T-cell (primary cell): ENCODE measurements around the gene SFMBT2. TPM values are rescaled to one million over a fixed set of nuclear protein-coding genes. Genes with fewer than 3 reads are reported as not detected.

Source experiments
- ATAC-seq, 4 experiments: fragments of 200-7000 bp in 3 of 4; fragments of 150-1000 bp in 1 of 4; cut with Tn5 transposase; replicated peaks in 1 of 4; 1 replicate in 3 of 4; 2 replicates in 1 of 4; pipeline ENCODE4 v1.10.0; 2021; ENCODE audit warnings: moderate library complexity in 3 of 4, mild to moderate bottlenecking in 2 of 4, moderate number of reproducible peaks in 1 of 4
- CTCF ChIA-PET, 2 donors: fragments of 300-600 bp; sonication (Branson Sonifier 250); formaldehyde crosslinking; loops; one replicate each; lab custom pipeline; 2022; ENCODE audit warnings: antibody characterized with exemption in 2 of 2; lab: Charles Lee
- POLR2A ChIA-PET, 2 donors: fragments of 300-600 bp; sonication (Branson Sonifier 250); formaldehyde crosslinking; loops; one replicate each; lab custom pipeline; 2022; ENCODE audit warnings: antibody characterized with exemption in 2 of 2; lab: Charles Lee
- DNase-seq, 35 experiments: peaks; one replicate each; pipeline versions ENCODE4 v3.0.0 to v3.0.0-alpha.2; 2013 to 2023
- H3K27ac ChIP-seq: one replicate; pipeline ENCODE4 v1.5.1; 2013; ENCODE audit warnings: low read length
- H3K27me3 ChIP-seq, 2 experiments: replicated peaks in 1 of 2; 1 replicate in 1 of 2; 2 replicates in 1 of 2; pipeline versions ENCODE4 v1.6.1 to v1.7.0; 2013; ENCODE audit warnings: low read length in 1 of 2, mixed read lengths in 1 of 2; ENCODE audit not compliant: control insufficient read depth in 2 of 2, insufficient read depth in 2 of 2; ENCODE audit errors: extremely low read depth in 1 of 2
- H3K36me3 ChIP-seq, 2 donors: 1 replicate in 1 of 2; 2 replicates in 1 of 2; pipeline versions ENCODE4 v1.6.1 to v1.7.0; 2013; ENCODE audit warnings: low read length in 1 of 2; ENCODE audit not compliant: control insufficient read depth in 2 of 2, insufficient read depth in 1 of 2; ENCODE audit errors: extremely low read depth in 1 of 2
- H3K4me1 ChIP-seq, 2 experiments: 1 replicate in 1 of 2; 2 replicates in 1 of 2; pipeline versions ENCODE4 v1.6.1 to v1.7.0; 2013; ENCODE audit warnings: low read length in 2 of 2, mixed read lengths in 1 of 2; ENCODE audit not compliant: insufficient read depth in 2 of 2, control insufficient read depth in 1 of 2; ENCODE audit errors: extremely low read depth in 1 of 2
- H3K4me3 ChIP-seq, 2 donors: 1 replicate in 1 of 2; 2 replicates in 1 of 2; pipeline versions ENCODE4 v1.5.1 to v1.7.0; 2013; ENCODE audit warnings: mild to moderate bottlenecking in 2 of 2, low read length in 1 of 2, moderate library complexity in 1 of 2; ENCODE audit not compliant: control insufficient read depth in 1 of 2; ENCODE audit errors: extremely low read depth in 1 of 2
- H3K9me3 ChIP-seq: 2 replicates; pipeline ENCODE4 v1.7.0; 2013
- H3K27ac Mint-ChIP-seq, 2 donors: one replicate each; pipeline ENCODE4 v1.8.0; 2020 to 2021; ENCODE audit warnings: mild to moderate bottlenecking in 2 of 2, mixed read lengths in 2 of 2
- H3K27me3 Mint-ChIP-seq, 2 donors: one replicate each; pipeline ENCODE4 v1.8.0; 2021 to 2022; ENCODE audit warnings: mixed read lengths in 2 of 2
- H3K36me3 Mint-ChIP-seq: one replicate; pipeline ENCODE4 v1.8.0; 2021; ENCODE audit warnings: mixed read lengths
- H3K4me1 Mint-ChIP-seq, 3 donors: one replicate each; pipeline ENCODE4 v1.8.0; 2020 to 2022; ENCODE audit warnings: mixed read lengths in 3 of 3, mild to moderate bottlenecking in 1 of 3
- H3K4me3 Mint-ChIP-seq, 3 donors: one replicate each; pipeline ENCODE4 v1.8.0; 2020 to 2022; ENCODE audit warnings: mild to moderate bottlenecking in 3 of 3, mixed read lengths in 3 of 3, moderate library complexity in 3 of 3
- H3K9me3 Mint-ChIP-seq, 3 donors: one replicate each; pipeline ENCODE4 v1.8.0; 2020 to 2022; ENCODE audit warnings: mixed read lengths in 3 of 3
- WGBS: methylation state at CpG from one replicate; pipeline ENCODE4 v1.1.5; 2013; ENCODE audit warnings: missing lambda C conversion rate; ENCODE audit not compliant: insufficient coverage; 5-methylcytosine and 5-hydroxymethylcytosine counted together
- total RNA-seq, 35 experiments: library from RNA in 6 of 35; stranded (reverse) in 6 of 35; fragments of 120-200 nt in 1 of 35; gene quantifications; one replicate each; pipeline versions ENCODE4 v1.2.1 to v1.2.4 and lab custom pipeline; 2013 to 2026

Gene SFMBT2
- total RNA-seq, 5 donors from 2014 or later (not counting 1 experiment from before 2014, with no cell fraction given), result 32.7 to 38.3 (median 36.8) TPM

GRCh38 chr10:7275761-7276440 lies 134.9 kb downstream of the SFMBT2 start:
- POLR2A ChIA-PET, result no interaction called here
- 76% methylated on average over 5 of the region's 12 CpGs for WGBS
- CTCF ChIA-PET, result no interaction called here
- H3K27me3 Mint-ChIP-seq, result no peaks in the 10 kb centered on the region
- Histone ChIP-seq H3K27ac (no peak overlapping the region), H3K9me3 (no peaks in the 10 kb centered on the region), H3K4me1 (peaks cover 9 to 30% of the 10 kb centered on the region in 2 experiments), H3K27me3 (no peaks in the 10 kb centered on the region), H3K4me3 (no peak overlapping the region), H3K36me3 (peaks cover 8 to 12% of the 10 kb centered on the region in 2 donors)
- H3K4me3 Mint-ChIP-seq, result no peak overlapping the region
- H3K27ac Mint-ChIP-seq, result peak overlapping the region; percentile 74 to 85
- peaks cover 47 to 83% (median 82%) of the 10 kb centered on the region in 3 donors for H3K4me1 Mint-ChIP-seq
- DNase-seq, result no peak
- H3K36me3 Mint-ChIP-seq, result peaks cover 46% of the 10 kb centered on the region
- H3K9me3 Mint-ChIP-seq, result peaks cover 0 to 3% (median 3%) of the 10 kb centered on the region in 3 donors
- ATAC-seq, result no peak

GRCh38 chr10:7274293-7274692 lies 136.5 kb downstream of the SFMBT2 start:
- no peak overlapping the region for H3K4me3 Mint-ChIP-seq
- H3K4me3 ChIP-seq, result no peak overlapping the region
- H3K9me3 Mint-ChIP-seq, result peaks cover 0 to 3% (median 3%) of the 10 kb centered on the region in 3 donors
- ATAC-seq (no peak), DNase-seq (no peak)
- H3K4me1 ChIP-seq, result peaks cover 14 to 40% of the 10 kb centered on the region in 2 experiments
- no CpG with 5 or more reads among the region's 2 CpGs for WGBS
- no peaks in the 10 kb centered on the region for H3K27me3 Mint-ChIP-seq
- no peaks in the 10 kb centered on the region for H3K9me3 ChIP-seq
- peak overlapping the region; percentile 68 to 69 for H3K27ac Mint-ChIP-seq
- peaks cover 8 to 12% of the 10 kb centered on the region in 2 donors for H3K36me3 ChIP-seq
- ChIA-PET CTCF (interaction anchor here in 1 of 2 donors (0.6 kb wide), 1 partner anchor 128 kb away, joined by 4 read pairs; no protein-coding TSS in a partner anchor), POLR2A (interaction anchor here in 1 of 2 donors (0.6 kb wide), 1 partner anchor 95 kb away, joined by 6 read pairs; no protein-coding TSS in a partner anchor)
- H3K27me3 ChIP-seq, result no peaks in the 10 kb centered on the region
- no peak overlapping the region for H3K27ac ChIP-seq
- peaks cover 45% of the 10 kb centered on the region for H3K36me3 Mint-ChIP-seq
- peaks cover 52 to 83% (median 81%) of the 10 kb centered on the region in 3 donors for H3K4me1 Mint-ChIP-seq

DNA sequence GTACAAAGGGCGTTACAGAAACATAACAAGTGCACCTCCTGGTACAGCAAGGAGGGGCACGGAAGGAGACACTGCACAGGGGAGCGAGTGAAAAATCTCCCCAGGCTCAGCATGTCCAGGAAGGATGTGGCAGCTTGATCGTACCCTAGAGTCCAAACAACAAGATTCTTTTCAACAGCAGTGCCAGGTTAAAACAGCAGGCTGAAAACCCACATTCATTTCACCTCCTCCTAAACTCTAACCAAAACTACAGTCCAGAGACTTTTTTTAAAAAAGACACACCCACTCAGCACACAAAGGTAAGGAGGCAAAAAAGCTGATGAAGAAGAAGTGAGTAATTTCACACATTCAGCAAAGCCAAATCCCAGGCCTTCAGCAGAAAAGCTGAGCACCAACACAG lies 138.8 kb downstream of the SFMBT2 start:
- H3K4me1 ChIP-seq, result peaks cover 15 to 40% of the 10 kb centered on the region in 2 experiments
- Mint-ChIP-seq H3K27me3 (no peaks in the 10 kb centered on the region), H3K4me3 (peak overlapping the region in 2 of 3 donors; percentile 25 to 41), H3K36me3 (peaks cover 39% of the 10 kb centered on the region), H3K4me1 (peaks cover 44 to 83% (median 76%) of the 10 kb centered on the region in 3 donors), H3K27ac (peak overlapping the region; percentile 91 to 92), H3K9me3 (peaks cover 0 to 3% (median 3%) of the 10 kb centered on the region in 3 donors)
- peak in 23 of 35 experiments; percentile 7 to 56 (median 27) for DNase-seq
- H3K9me3 ChIP-seq, result no peaks in the 10 kb centered on the region
- ChIA-PET POLR2A (interaction anchor here in 1 of 2 donors (0.5 to 0.6 kb wide), 3 partner anchors 85 to 1139 kb away, joined by 3 read pairs; no protein-coding TSS in a partner anchor), CTCF (interaction anchor here in 1 of 2 donors (0.6 to 1.8 kb wide), 3 partner anchors 10 to 403 kb away, joined by 4 to 9 read pairs (median 6); no protein-coding TSS in a partner anchor)
- peak overlapping the region; percentile 8 for H3K27ac ChIP-seq
- ATAC-seq, result peak; percentile 39 to 75 (median 73)
- H3K4me3 ChIP-seq, result no peak overlapping the region
- peaks cover 6 to 8% of the 10 kb centered on the region in 2 donors for H3K36me3 ChIP-seq
- no peaks in the 10 kb centered on the region for H3K27me3 ChIP-seq
- WGBS, result 46% methylated on average over 3 of the region's 4 CpGs

DNA sequence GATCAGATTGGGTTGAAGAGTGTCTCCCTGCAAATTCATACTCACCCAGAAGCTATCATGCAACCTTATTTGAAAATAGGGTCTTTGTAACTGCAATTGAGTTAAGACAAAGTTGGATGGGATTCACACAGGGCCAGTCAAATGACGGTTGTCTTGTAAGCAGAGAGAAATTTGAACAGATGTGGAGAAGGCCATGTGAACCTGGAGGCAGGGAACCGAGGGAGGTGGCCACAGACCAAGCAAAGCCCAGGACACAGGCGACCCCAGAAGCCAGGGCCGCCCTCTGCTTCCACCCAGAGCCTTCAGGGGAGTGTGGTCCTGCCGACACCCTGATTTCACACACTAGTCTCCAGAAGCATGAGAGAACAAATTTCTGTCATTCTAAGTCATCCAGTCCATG lies 140.8 kb downstream of the SFMBT2 start:
- peaks cover 15 to 40% of the 10 kb centered on the region in 2 experiments for H3K4me1 ChIP-seq
- peaks cover 27% of the 10 kb centered on the region for H3K36me3 Mint-ChIP-seq
- peaks cover 2 to 4% of the 10 kb centered on the region in 2 donors for H3K36me3 ChIP-seq
- ATAC-seq (peak in 1 of 4 experiments; percentile 16), DNase-seq (no peak)
- H3K27ac Mint-ChIP-seq, result peak overlapping the region; percentile 82 to 93
- H3K9me3 ChIP-seq, result no peaks in the 10 kb centered on the region
- ChIA-PET CTCF (no interaction called here), POLR2A (interaction anchor here in 1 of 2 donors (0.5 to 1.3 kb wide), 4 partner anchors 11 to 350 kb away, joined by 3 to 5 read pairs (median 4); no protein-coding TSS in a partner anchor)
- WGBS, result 43% methylated on average over 1 of the region's 5 CpGs
- no peaks in the 10 kb centered on the region for H3K27me3 ChIP-seq
- peaks cover 0 to 3% (median 3%) of the 10 kb centered on the region in 3 donors for H3K9me3 Mint-ChIP-seq
- peaks cover 48 to 67% (median 61%) of the 10 kb centered on the region in 3 donors for H3K4me1 Mint-ChIP-seq
- H3K27ac ChIP-seq, result peak overlapping the region; percentile 77
- no peak overlapping the region for H3K4me3 ChIP-seq
- H3K4me3 Mint-ChIP-seq, result peak overlapping the region in 2 of 3 donors; percentile 13 to 50
- H3K27me3 Mint-ChIP-seq, result no peaks in the 10 kb centered on the region

GRCh38 chr10:7267142-7267541 lies 143.7 kb downstream of the SFMBT2 start:
- Histone ChIP-seq H3K4me1 (peaks cover 9 to 29% of the 10 kb centered on the region in 2 experiments), H3K27me3 (no peaks in the 10 kb centered on the region), H3K27ac (no peak overlapping the region), H3K9me3 (no peaks in the 10 kb centered on the region), H3K36me3 (no peaks in the 10 kb centered on the region), H3K4me3 (no peak overlapping the region)
- Mint-ChIP-seq H3K27ac (peak overlapping the region; percentile 53 to 74), H3K27me3 (no peaks in the 10 kb centered on the region), H3K4me1 (peaks cover 34 to 48% (median 40%) of the 10 kb centered on the region in 3 donors), H3K36me3 (peaks cover 32% of the 10 kb centered on the region), H3K9me3 (peaks cover 0 to 3% (median 2%) of the 10 kb centered on the region in 3 donors), H3K4me3 (no peak overlapping the region)
- POLR2A ChIA-PET, result no interaction called here
- DNase-seq (no peak), ATAC-seq (no peak)
- CTCF ChIA-PET, result interaction anchor here in 1 of 2 donors (1.3 kb wide), 1 partner anchor 347 kb away, joined by 3 read pairs; no protein-coding TSS in a partner anchor
- WGBS, result 95% methylated on average over 4 of the region's 4 CpGs
